Endodermal cell (in vitro differentiated cells): ENCODE measurements around the gene RNU2-1. TPM values are rescaled to one million over a fixed set of nuclear protein-coding genes. Genes with fewer than 3 reads are reported as not detected.

Experiments
- DNase-seq: peaks from one replicate; pipeline ENCODE4 v3.0.0-alpha.2; 2017
- H3K27ac ChIP-seq: 2 replicates; pipeline ENCODE4 v1.5.1; 2013; ENCODE audit warnings: mild to moderate bottlenecking, low read depth, low read length, moderate library complexity
- H3K27me3 ChIP-seq: 2 replicates; pipeline ENCODE4 v1.6.1; 2013; ENCODE audit warnings: mild to moderate bottlenecking, low read length, moderate library complexity; ENCODE audit not compliant: insufficient read depth, control insufficient read depth, poor library complexity, severe bottlenecking
- H3K36me3 ChIP-seq: 2 replicates; pipeline ENCODE4 v1.7.0; 2013; ENCODE audit warnings: mild to moderate bottlenecking, low read length, moderate library complexity; ENCODE audit not compliant: control insufficient read depth, insufficient read depth
- H3K4me1 ChIP-seq: one replicate; pipeline ENCODE4 v1.7.0; 2013; ENCODE audit warnings: low read length; ENCODE audit not compliant: control insufficient read depth, insufficient read depth
- H3K4me3 ChIP-seq: 2 replicates; pipeline ENCODE4 v1.5.1; 2013; ENCODE audit warnings: mild to moderate bottlenecking, low read length, moderate library complexity
- H3K9ac ChIP-seq: 2 replicates; pipeline ENCODE4 v1.6.1; 2013; ENCODE audit warnings: mild to moderate bottlenecking, low read length, moderate library complexity; ENCODE audit not compliant: poor library complexity, severe bottlenecking; ENCODE audit errors: extremely low read depth
- H3K9me3 ChIP-seq: 2 replicates; pipeline ENCODE4 v1.6.1; 2013; ENCODE audit warnings: mild to moderate bottlenecking, low read length, moderate library complexity; ENCODE audit not compliant: control insufficient read depth
- H3K27ac Mint-ChIP-seq: 2 replicates; pipeline ENCODE4 v1.8.0; 2020; ENCODE audit warnings: mixed read lengths
- H3K27me3 Mint-ChIP-seq: 2 replicates; pipeline ENCODE4 v1.8.0; 2021; ENCODE audit warnings: mild to moderate bottlenecking, mixed read lengths; ENCODE audit not compliant: insufficient read depth
- H3K36me3 Mint-ChIP-seq: 2 replicates; pipeline ENCODE4 v1.8.0; 2020; ENCODE audit warnings: low read depth, mixed read lengths
- H3K4me1 Mint-ChIP-seq: 2 replicates; pipeline ENCODE4 v1.8.0; 2020; ENCODE audit warnings: mixed read lengths
- H3K4me3 Mint-ChIP-seq: 2 replicates; pipeline ENCODE4 v1.8.0; 2020; ENCODE audit warnings: mild to moderate bottlenecking, moderate library complexity, mixed read lengths
- H3K9me3 Mint-ChIP-seq: 2 replicates; pipeline ENCODE4 v1.8.0; 2020; ENCODE audit warnings: mild to moderate bottlenecking, mixed read lengths
- CTCF ChIP-seq: fragments of 200-600 bp; sonication (generic); conservative IDR thresholded peaks from 2 replicates; pipeline ENCODE4 v1.5.0; 2021; ENCODE audit warnings: antibody characterized with exemption, mild to moderate bottlenecking
- WGBS, 2 experiments: methylation state at CpG; one replicate each; pipeline versions ENCODE4 v1.1.5 to v1.1.7; 2013; ENCODE audit warnings: missing lambda C conversion rate in 2 of 2, mixed read lengths in 1 of 2; ENCODE audit not compliant: insufficient coverage in 1 of 2, insufficient read length in 1 of 2; 5-methylcytosine and 5-hydroxymethylcytosine counted together
- total RNA-seq, 2 donors: library from RNA; stranded (reverse); fragmentation: NEBNext Ultra II Directional in 1 of 2; extraction: Animal tissue kit (Norgen Biotek cat#: 25700) in 1 of 2; gene quantifications; 2 replicates in 1 of 2; 3 replicates in 1 of 2; pipeline ENCODE4 v1.2.1, GENCODE V29; 2021

Gene RNU2-1
- total RNA-seq, 2 donors from 2014 or later = 5,418 to 7,320 TPM

DNA sequence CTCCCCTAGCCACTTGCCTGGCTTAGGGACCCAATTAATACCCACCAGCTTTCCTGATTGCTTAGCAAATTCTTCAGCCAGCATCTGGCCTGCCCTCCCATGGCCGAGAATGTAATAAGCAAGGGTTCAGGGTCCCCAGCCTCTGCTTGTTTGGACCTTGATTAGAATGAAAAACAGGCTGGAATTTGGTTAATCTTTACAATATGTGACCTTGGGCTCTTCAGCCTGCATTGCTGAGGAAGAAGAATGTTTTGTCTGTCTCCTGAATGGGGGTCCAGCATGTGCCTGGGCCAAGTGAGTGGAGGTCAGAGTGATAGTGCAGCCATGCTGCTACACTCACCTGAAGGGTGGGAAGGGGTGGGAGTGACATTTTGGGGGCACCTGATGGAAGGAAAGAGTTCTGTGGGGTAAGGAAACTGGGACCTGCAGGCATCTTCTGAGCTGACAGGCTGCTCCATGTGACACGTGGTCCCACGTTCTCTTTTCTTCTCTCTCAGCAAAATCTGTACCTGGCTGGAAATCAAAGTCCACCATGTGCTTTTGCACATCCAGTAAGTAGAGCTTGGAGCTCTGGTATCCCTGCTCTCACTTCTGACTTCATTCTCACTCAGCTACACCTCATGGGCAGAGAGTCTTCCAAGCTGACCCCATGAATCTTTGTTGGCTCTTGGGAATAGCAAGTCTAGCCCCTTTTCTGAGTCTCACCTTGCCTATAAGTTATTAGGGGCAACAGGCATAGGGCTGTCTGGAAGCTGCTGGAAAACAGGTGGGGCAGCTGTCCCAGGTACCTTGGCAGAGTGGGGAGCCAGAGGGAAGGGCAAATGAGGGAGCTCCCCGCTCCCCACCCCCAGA is 16.8 kb downstream of the RNU2-1 start:
- peaks cover 16% of the 10 kb centered on the region for H3K4me1 ChIP-seq
- H3K4me3 ChIP-seq = no peak overlapping the region
- Mint-ChIP-seq H3K36me3 (peaks cover 36% of the 10 kb centered on the region), H3K27ac (no peak overlapping the region), H3K4me3 (no peak overlapping the region), H3K4me1 (peaks cover 17% of the 10 kb centered on the region), H3K27me3 (no peaks in the 10 kb centered on the region), H3K9me3 (no peaks in the 10 kb centered on the region)
- no peak overlapping the region for H3K27ac ChIP-seq
- TF ChIP-seq CTCF = no peak
- 85 to 93% methylated on average over 3 to 4 of the region's 4 CpGs for whole genome bisulfite sequencing, 2 experiments
- H3K27me3 ChIP-seq = no peaks in the 10 kb centered on the region
- no peak overlapping the region for H3K9ac ChIP-seq
- no peaks in the 10 kb centered on the region for H3K9me3 ChIP-seq
- H3K36me3 ChIP-seq = peaks cover 32% of the 10 kb centered on the region
- no peak for DNase-seq

- no peak overlapping the region for H3K27ac ChIP-seq
- peaks cover 16% of the 10 kb centered on the region for H3K4me1 ChIP-seq
- Mint-ChIP-seq H3K4me3 (no peak overlapping the region), H3K4me1 (peaks cover 18% of the 10 kb centered on the region), H3K36me3 (peaks cover 36% of the 10 kb centered on the region), H3K27me3 (no peaks in the 10 kb centered on the region), H3K9me3 (no peaks in the 10 kb centered on the region), H3K27ac (no peak overlapping the region)
- H3K36me3 ChIP-seq = peaks cover 32% of the 10 kb centered on the region
- H3K9me3 ChIP-seq = no peaks in the 10 kb centered on the region
- no peak overlapping the region for H3K9ac ChIP-seq
- no peak for DNase-seq
- WGBS, 2 experiments = 91 to 98% methylated on average over 4 of the region's 4 CpGs
- H3K4me3 ChIP-seq = no peak overlapping the region
- H3K27me3 ChIP-seq = no peaks in the 10 kb centered on the region
- TF ChIP-seq CTCF = no peak
These were observed 17.4 kb downstream of the RNU2-1 start for GRCh38 chr17:43216369-43216761.

- Histone ChIP-seq H3K9me3 (no peaks in the 10 kb centered on the region), H3K36me3 (peaks cover 34% of the 10 kb centered on the region), H3K4me1 (peaks cover 16% of the 10 kb centered on the region), H3K9ac (no peak overlapping the region), H3K27ac (no peak overlapping the region), H3K27me3 (no peaks in the 10 kb centered on the region), H3K4me3 (no peak overlapping the region)
- no peak for DNase-seq
- 91 to 100% methylated on average over 1 to 3 of the region's 3 CpGs for WGBS, 2 experiments
- no peak overlapping the region for H3K27ac Mint-ChIP-seq
- H3K4me3 Mint-ChIP-seq = no peak overlapping the region
- H3K27me3 Mint-ChIP-seq = no peaks in the 10 kb centered on the region
- no peak for TF ChIP-seq CTCF
- H3K9me3 Mint-ChIP-seq = no peaks in the 10 kb centered on the region
- H3K4me1 Mint-ChIP-seq = peaks cover 21% of the 10 kb centered on the region
- peaks cover 37% of the 10 kb centered on the region for H3K36me3 Mint-ChIP-seq
These were observed 18.4 kb downstream of the RNU2-1 start for GRCh38 chr17:43215341-43215740.
